Vagina (tissue), 2 donors: ENCODE data around the gene MED16. TPM values are rescaled to one million over a fixed set of nuclear protein-coding genes. Genes with fewer than 3 reads are reported as not detected.

Experiments
- DNase-seq, 2 donors: peaks; one replicate each; pipeline ENCODE4 v3.0.0-alpha.2; 2017; ENCODE audit errors: extremely low spot score in 2 of 2
- H3K27ac ChIP-seq: fragments of 200-600 bp; sonication (generic); one replicate; pipeline ENCODE4 v1.5.1; 2019
- H3K27me3 ChIP-seq: fragments of 200-600 bp; sonication (generic); one replicate; pipeline ENCODE4 v1.5.1; 2019
- H3K36me3 ChIP-seq, 2 donors: fragments of 200-600 bp; sonication (generic); one replicate each; pipeline ENCODE4 v1.5.1; 2017 to 2019
- H3K4me1 ChIP-seq: fragments of 200-600 bp; sonication (generic); one replicate; pipeline ENCODE4 v1.5.1; 2019
- H3K4me3 ChIP-seq, 2 donors: fragments of 200-600 bp; sonication (generic); 1 replicate in 1 of 2; 2 replicates in 1 of 2; pipeline ENCODE4 v1.5.1; 2016 to 2019
- H3K9me3 ChIP-seq: fragments of 200-600 bp; sonication (generic); one replicate; pipeline ENCODE4 v1.5.1; 2019
- POLR2A ChIP-seq, 2 donors: fragments of 450-650 bp; IDR thresholded peaks; one replicate each; pipeline ENCODE4 v1.6.1; 2017; ENCODE audit warnings: antibody characterized with exemption in 2 of 2, mild to moderate bottlenecking in 2 of 2, moderate library complexity in 2 of 2
- POLR2AphosphoS5 ChIP-seq, 2 donors: sonication (generic); formaldehyde crosslinking; IDR thresholded peaks; one replicate each; pipeline ENCODE4 v1.9.0; 2017; ENCODE audit warnings: antibody characterized with exemption in 2 of 2, mild to moderate bottlenecking in 2 of 2, low read depth in 1 of 2; ENCODE audit not compliant: insufficient read depth in 1 of 2
- intact Hi-C: fragments of 100-400 bp; cut with DNase I; formaldehyde crosslinking; loops from one replicate; pipeline ENCODE4 v1.15.1; 2023
- total RNA-seq: library from RNA; depleted of rRNA; stranded (reverse); fragments of >200 nt; gene quantifications from one replicate; pipeline ENCODE4 v1.2.3, GENCODE V29; 2016
- TF ChIP-seq, protein P1 (sequence below), 3 experiments: fragments of 450-650 bp in 2 of 3; fragments of 200-600 bp in 1 of 3; sonication (generic) in 1 of 3; IDR thresholded peaks; one replicate each; pipeline ENCODE4 v1.5.1; 2017 to 2019; ENCODE audit warnings: antibody characterized with exemption in 3 of 3, mild to moderate bottlenecking in 2 of 3, moderate library complexity in 2 of 3

MED16 gene
- total RNA-seq, 1 donor from 2014 or later: 46.9 TPM

DNA sequence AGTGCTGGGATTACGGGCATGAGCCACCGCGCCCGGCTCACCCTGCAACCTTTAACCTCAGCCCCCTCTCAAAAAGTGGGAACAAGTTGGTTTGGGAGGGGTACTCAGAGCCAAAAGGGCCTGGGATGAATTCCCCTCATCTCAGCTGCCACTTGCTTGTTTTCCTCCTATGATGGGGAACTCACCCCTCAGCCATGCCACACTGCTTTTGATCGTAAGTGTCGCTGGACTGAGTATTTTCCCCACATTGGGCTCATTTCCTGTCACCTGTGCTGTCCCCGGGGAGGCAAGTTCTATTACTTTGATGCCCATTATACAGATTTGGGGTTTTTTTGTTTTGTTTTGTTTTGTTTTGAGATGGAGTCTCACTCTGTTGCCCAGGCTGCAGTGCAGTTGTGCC lies 13.5 kb upstream of the MED16 start:
- Histone ChIP-seq H3K27ac (no peak overlapping the region), H3K27me3 (no peaks in the 10 kb centered on the region), H3K9me3 (no peaks in the 10 kb centered on the region), H3K4me3 (no peak overlapping the region), H3K4me1 (peaks cover 26% of the 10 kb centered on the region), H3K36me3 (no peaks in the 10 kb centered on the region)
- no peak for DNase-seq
- TF ChIP-seq POLR2AphosphoS5 (IDR thresholded peaks at IDR 0.05; ENCODE audit: insufficient read depth in 1 of 2, low read depth in 1 of 2): no peak
- TF ChIP-seq POLR2A (IDR thresholded peaks at IDR 0.05): no peak
- intact Hi-C loops: no loop called here

DNA sequence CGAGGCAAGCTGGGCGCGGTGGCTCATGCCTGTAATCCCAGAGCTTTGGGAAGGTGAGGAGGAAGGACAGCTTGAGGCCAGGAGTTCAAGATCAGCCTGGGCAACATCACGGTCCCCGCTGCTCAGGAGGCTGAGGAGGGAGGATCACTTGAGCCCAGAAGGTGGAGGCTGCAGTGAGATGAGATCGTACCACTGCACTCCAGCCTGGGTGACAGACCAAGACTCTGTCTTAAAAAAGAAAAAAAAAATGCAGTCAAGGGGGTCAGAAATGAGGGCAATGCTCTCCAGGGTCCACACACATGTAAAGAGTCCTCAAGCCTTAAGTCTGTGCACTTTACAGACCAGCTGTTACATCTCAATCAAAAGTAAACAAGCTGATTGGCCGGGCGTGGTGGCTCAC lies 11.6 kb upstream of the MED16 start:
- H3K9me3 ChIP-seq: no peaks in the 10 kb centered on the region
- no peaks in the 10 kb centered on the region for H3K27me3 ChIP-seq
- peaks cover 22% of the 10 kb centered on the region for H3K4me1 ChIP-seq
- DNase-seq: no peak
- intact Hi-C loops: no loop called here
- TF ChIP-seq POLR2A (IDR thresholded peaks at IDR 0.05) (no peak), POLR2AphosphoS5 (IDR thresholded peaks at IDR 0.05; ENCODE audit: insufficient read depth in 1 of 2, low read depth in 1 of 2) (no peak)
- TF ChIP-seq, protein P1, sequence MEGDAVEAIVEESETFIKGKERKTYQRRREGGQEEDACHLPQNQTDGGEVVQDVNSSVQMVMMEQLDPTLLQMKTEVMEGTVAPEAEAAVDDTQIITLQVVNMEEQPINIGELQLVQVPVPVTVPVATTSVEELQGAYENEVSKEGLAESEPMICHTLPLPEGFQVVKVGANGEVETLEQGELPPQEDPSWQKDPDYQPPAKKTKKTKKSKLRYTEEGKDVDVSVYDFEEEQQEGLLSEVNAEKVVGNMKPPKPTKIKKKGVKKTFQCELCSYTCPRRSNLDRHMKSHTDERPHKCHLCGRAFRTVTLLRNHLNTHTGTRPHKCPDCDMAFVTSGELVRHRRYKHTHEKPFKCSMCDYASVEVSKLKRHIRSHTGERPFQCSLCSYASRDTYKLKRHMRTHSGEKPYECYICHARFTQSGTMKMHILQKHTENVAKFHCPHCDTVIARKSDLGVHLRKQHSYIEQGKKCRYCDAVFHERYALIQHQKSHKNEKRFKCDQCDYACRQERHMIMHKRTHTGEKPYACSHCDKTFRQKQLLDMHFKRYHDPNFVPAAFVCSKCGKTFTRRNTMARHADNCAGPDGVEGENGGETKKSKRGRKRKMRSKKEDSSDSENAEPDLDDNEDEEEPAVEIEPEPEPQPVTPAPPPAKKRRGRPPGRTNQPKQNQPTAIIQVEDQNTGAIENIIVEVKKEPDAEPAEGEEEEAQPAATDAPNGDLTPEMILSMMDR (IDR thresholded peaks at IDR 0.05): no peak
- no peak overlapping the region for H3K4me3 ChIP-seq
- peaks cover 0 to 6% of the 10 kb centered on the region in 2 donors for H3K36me3 ChIP-seq
- no peak overlapping the region for H3K27ac ChIP-seq

DNA sequence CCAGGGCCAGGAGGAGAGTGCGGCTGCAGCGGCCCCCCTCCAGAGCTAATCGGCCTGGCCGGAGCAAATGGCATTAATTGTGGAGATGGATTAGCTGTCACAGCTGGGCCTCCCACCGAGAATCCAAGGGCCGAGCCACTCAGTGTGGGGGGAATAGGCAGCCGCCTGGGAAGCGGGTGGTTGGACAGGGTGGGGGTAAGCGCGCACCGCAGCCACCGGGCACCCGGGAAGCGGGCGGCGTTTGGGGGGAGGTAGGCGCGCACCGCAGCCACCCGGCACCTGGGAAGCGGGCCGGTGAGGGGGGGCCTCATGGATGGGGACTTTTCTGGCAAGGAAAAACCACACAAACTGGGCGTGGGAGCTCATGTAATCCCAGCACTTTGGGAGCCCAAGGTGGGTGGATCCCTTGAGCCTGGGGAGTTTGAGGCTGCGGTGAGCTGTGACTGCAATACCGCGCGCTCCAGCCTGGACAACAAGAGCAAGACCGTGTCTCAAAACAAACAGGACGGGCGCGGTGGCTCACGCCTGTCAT lies 10.3 kb upstream of the MED16 start:
- DNase-seq: no peak
- TF ChIP-seq POLR2A (IDR thresholded peaks at IDR 0.05) (no peak), POLR2AphosphoS5 (IDR thresholded peaks at IDR 0.05; ENCODE audit: insufficient read depth in 1 of 2, low read depth in 1 of 2) (no peak)
- TF ChIP-seq, protein P1 (IDR thresholded peaks at IDR 0.05): no peak
- Histone ChIP-seq H3K27me3 (no peaks in the 10 kb centered on the region), H3K4me1 (peaks cover 10% of the 10 kb centered on the region), H3K9me3 (no peaks in the 10 kb centered on the region), H3K27ac (no peak overlapping the region), H3K36me3 (peaks cover 0 to 17% of the 10 kb centered on the region in 2 donors), H3K4me3 (no peak overlapping the region)
- intact Hi-C loops: no loop called here

DNA sequence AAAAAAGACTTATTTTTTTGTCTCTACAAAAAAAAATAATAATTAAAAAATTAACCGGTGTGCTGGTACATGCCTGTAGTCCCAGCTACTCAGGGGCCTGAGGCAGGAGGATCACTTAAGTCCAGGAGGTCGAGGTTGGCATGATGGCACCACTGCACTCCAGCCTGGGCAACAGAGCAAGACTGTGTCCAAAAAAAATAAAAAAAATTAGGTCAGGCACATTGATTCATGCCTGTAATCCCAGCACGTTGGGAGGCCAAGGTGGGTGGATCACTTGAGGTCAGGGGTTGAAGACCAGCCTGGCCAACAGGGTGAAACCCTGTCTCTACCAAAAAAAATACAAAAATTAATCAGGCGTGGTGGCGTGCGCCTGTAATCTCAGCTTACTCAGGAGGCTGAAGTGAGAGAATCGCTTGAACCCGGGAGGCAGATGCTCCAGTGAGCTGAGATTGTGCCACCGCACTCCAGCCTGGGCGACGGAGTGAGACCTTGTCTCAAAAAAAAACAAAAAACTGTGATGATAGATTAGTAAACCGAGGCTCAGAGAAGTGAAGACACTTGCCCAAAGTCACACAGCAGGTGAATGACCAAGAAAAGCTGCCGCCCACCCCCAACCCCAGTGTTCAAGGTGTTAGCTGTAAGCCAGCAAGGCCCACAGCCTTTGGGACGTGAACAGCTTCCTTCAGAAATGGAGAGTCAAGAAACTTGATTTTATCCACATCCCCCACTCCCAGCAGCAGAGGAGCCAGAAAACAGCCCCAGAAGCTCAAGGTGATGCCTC lies 9.6 kb upstream of the MED16 start:
- Histone ChIP-seq H3K4me3 (no peak overlapping the region), H3K27ac (no peak overlapping the region), H3K27me3 (no peaks in the 10 kb centered on the region), H3K9me3 (no peaks in the 10 kb centered on the region), H3K36me3 (peaks cover 0 to 17% of the 10 kb centered on the region in 2 donors), H3K4me1 (peaks cover 10% of the 10 kb centered on the region)
- TF ChIP-seq POLR2AphosphoS5 (IDR thresholded peaks at IDR 0.05; ENCODE audit: insufficient read depth in 1 of 2, low read depth in 1 of 2) (no peak), POLR2A (IDR thresholded peaks at IDR 0.05) (no peak)
- TF ChIP-seq, protein P1 (IDR thresholded peaks at IDR 0.05): no peak
- intact Hi-C loops: no loop called here
- DNase-seq: no peak

DNA sequence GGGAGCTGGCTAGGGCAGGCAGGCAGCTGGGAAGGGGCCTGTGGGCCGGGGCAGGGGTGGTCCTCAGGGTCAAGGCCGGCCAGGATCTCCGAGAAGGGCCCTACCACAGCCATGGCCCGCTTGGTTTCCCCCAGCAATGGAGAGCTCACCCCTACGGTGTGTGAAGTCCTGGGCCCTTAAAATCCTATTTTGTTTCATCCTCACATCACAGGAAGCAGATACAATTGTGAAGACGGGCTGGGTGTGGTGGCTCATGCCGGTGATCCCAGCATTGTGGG lies 9.0 kb upstream of the MED16 start:
- Histone ChIP-seq H3K36me3 (peaks cover 0 to 21% of the 10 kb centered on the region in 2 donors), H3K9me3 (no peaks in the 10 kb centered on the region), H3K4me3 (no peak overlapping the region), H3K27me3 (no peaks in the 10 kb centered on the region), H3K4me1 (peaks cover 10% of the 10 kb centered on the region), H3K27ac (no peak overlapping the region)
- no peak for TF ChIP-seq POLR2AphosphoS5 (IDR thresholded peaks at IDR 0.05; ENCODE audit: insufficient read depth in 1 of 2, low read depth in 1 of 2)
- TF ChIP-seq, protein P1 (IDR thresholded peaks at IDR 0.05): no peak
- no peak for TF ChIP-seq POLR2A (IDR thresholded peaks at IDR 0.05)
- intact Hi-C loops: no loop called here
- DNase-seq: no peak
